Tibial nerve (tissue), 3 donors: Measurements from ENCODE around the gene LGALS9B.
"Not testable (repeated sequence)": the region's sequence is repeated elsewhere in the genome, so short reads cannot be mapped to it uniquely, and the experiment has no call there.

Source experiments
- POLR2A ChIP-seq, 2 donors: fragments of 450-650 bp; IDR thresholded peaks; one replicate each; pipeline ENCODE4 v1.6.1; 2017; ENCODE audit warnings: antibody characterized with exemption in 2 of 2, mild to moderate bottlenecking in 2 of 2, moderate library complexity in 2 of 2
- TF ChIP-seq, protein P1 (sequence below), 5 experiments: fragments of 200-600 bp in 3 of 5; fragments of 450-650 bp in 2 of 5; sonication (generic) in 3 of 5; IDR thresholded peaks; one replicate each; pipeline ENCODE4 v1.5.1; 2016 to 2019; ENCODE audit warnings: antibody characterized with exemption in 5 of 5, mild to moderate bottlenecking in 3 of 5, moderate library complexity in 2 of 5

DNA sequence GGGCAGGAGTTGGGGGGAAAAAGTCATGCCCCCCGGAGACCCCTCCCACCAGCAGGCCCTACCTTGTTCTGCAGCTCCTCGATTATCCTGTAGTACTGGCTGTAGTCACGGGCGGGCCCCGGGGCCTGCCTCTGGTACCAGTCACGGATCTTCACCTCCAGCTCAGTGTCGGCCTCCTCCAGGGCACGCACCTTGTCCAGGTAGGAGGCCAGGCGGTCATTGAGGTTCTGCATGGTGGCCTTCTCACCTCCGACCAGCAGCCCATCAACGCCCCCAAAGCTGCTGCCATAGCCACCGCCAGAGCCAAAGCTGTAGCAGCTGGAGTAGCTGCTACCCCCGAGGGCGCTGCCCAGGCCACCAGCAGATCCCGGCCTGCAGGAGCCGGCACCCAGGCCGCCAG is 49.6 kb upstream of the LGALS9B start:
- TF ChIP-seq, protein P1, sequence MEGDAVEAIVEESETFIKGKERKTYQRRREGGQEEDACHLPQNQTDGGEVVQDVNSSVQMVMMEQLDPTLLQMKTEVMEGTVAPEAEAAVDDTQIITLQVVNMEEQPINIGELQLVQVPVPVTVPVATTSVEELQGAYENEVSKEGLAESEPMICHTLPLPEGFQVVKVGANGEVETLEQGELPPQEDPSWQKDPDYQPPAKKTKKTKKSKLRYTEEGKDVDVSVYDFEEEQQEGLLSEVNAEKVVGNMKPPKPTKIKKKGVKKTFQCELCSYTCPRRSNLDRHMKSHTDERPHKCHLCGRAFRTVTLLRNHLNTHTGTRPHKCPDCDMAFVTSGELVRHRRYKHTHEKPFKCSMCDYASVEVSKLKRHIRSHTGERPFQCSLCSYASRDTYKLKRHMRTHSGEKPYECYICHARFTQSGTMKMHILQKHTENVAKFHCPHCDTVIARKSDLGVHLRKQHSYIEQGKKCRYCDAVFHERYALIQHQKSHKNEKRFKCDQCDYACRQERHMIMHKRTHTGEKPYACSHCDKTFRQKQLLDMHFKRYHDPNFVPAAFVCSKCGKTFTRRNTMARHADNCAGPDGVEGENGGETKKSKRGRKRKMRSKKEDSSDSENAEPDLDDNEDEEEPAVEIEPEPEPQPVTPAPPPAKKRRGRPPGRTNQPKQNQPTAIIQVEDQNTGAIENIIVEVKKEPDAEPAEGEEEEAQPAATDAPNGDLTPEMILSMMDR (IDR thresholded peaks at IDR 0.05): not testable (repeated sequence)
- TF ChIP-seq POLR2A (IDR thresholded peaks at IDR 0.05): not testable (repeated sequence)
